ENCODE data around the gene CADM1.

DNA sequence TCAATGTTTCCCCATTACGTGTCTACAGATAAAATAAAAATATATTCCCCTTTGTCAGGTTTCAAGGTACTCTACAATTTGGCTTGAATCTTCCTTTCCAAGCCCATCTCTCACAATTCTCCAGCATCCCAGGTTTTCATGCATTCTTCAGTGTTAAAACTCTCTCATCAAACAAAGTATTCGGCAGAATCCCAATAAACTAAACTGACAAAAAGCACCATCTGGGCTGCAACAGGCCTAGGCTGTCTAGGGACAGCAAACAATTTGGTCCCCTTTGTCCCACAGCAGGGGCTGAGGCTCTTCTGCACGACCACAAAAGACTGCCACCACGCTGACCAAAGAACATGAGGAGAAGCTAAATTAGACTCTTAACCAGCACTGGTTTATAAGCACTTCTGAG, 159.4 kb downstream of the CADM1 start:
- TF ChIP-seq, protein P1, sequence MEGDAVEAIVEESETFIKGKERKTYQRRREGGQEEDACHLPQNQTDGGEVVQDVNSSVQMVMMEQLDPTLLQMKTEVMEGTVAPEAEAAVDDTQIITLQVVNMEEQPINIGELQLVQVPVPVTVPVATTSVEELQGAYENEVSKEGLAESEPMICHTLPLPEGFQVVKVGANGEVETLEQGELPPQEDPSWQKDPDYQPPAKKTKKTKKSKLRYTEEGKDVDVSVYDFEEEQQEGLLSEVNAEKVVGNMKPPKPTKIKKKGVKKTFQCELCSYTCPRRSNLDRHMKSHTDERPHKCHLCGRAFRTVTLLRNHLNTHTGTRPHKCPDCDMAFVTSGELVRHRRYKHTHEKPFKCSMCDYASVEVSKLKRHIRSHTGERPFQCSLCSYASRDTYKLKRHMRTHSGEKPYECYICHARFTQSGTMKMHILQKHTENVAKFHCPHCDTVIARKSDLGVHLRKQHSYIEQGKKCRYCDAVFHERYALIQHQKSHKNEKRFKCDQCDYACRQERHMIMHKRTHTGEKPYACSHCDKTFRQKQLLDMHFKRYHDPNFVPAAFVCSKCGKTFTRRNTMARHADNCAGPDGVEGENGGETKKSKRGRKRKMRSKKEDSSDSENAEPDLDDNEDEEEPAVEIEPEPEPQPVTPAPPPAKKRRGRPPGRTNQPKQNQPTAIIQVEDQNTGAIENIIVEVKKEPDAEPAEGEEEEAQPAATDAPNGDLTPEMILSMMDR (conservative IDR thresholded peaks at IDR 0.05 in 1 of 2, IDR thresholded peaks at IDR 0.05 in 1 of 2; ENCODE audit: low read depth in 1 of 2, low read length in 2 of 2), result no peak
- TF ChIP-seq EZH2 (IDR thresholded peaks at IDR 0.05; ENCODE audit: low read length, missing control alignments), result no peak
